Sciatic nerve (tissue), 2 donors: ENCODE data around the gene RAB6A. TPM values are rescaled to one million over a fixed set of nuclear protein-coding genes. Genes with fewer than 3 reads are reported as not detected.
"Not testable (repeated sequence)": the region's sequence is repeated elsewhere in the genome, so short reads cannot be mapped to it uniquely, and the experiment has no call there.

ENCODE experiments used
- ATAC-seq: fragments of 200-7000 bp; cut with Tn5 transposase; one replicate; pipeline ENCODE4 v1.9.1; 2020; ENCODE audit warnings: mild to moderate bottlenecking, moderate library complexity
- DNase-seq: peaks from one replicate; pipeline ENCODE4 v3.0.0-alpha.2; 2020; ENCODE audit warnings: low spot score
- intact Hi-C: fragments of 100-400 bp; cut with DNase I; formaldehyde crosslinking; loops from one replicate; pipeline ENCODE4 v1.14.2; 2022
- total RNA-seq: library from RNA; stranded (reverse); fragmentation: NEBNext Ultra II Directional; extraction: Animal tissue kit (Norgen Biotek cat#: 25700); gene quantifications from one replicate; pipeline ENCODE4 v1.2.1, GENCODE V29; 2021
- donor health status: DM: no; HTN: no; CAD: no.
- donor health status: DM: no; HTN: no; CAD: no.

Gene RAB6A
- total RNA-seq, result 157 TPM

DNA sequence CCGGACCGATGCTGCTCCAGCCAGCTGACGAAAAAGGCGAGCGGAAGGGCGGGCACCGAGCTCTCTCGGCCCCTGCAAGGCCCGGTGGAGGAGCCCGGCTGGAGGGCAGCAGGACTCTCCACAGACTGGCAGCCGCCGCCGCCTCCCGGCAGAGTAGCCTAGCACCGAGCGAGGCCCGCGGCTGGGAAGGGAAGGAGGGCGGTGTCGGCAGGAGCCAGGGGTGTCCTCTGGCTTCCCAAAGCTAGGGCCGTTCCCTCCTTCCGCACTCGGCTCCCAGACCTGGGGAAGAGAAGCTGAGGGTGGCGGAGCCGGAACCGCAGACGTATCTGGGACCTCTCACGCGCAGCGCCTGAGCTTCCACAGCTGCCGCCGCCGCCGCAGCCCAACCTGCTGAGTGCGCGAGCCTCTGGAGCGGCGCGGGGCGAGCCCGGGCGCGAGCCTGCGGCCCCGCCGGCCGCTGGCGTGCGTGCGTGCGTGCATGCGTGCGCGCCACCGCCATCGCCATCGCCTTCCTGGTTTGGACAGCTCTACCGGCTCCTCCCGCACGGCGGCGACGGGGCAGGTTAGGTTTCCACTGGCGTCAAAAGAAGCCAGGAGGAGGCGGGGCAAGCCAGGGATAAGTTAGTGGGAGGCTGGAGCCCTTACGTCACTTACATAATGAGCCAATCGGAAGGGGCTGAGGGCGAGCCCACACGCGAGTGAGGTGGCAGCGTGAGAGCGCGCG lies at the start of gene RAB6A:
Gene RAB6A, minus strand, starts transcription at position 396 of the 724 bp plus-strand sequence. CDS start 439 bp downstream, outside the sequence.
- intact Hi-C loops, result loop anchor here (5.0 kb wide), 1 partner anchor 966 kb away; no protein-coding TSS in a partner anchor
- peak; percentile 98 for ATAC-seq
- peak; percentile 100 for DNase-seq

- intact Hi-C loops, result no loop called here
- DNase-seq (no peak), ATAC-seq (no peak)
Measured at GRCh38 chr11:73810637-73811036, 49.8 kb upstream of the RAB6A start.

DNA sequence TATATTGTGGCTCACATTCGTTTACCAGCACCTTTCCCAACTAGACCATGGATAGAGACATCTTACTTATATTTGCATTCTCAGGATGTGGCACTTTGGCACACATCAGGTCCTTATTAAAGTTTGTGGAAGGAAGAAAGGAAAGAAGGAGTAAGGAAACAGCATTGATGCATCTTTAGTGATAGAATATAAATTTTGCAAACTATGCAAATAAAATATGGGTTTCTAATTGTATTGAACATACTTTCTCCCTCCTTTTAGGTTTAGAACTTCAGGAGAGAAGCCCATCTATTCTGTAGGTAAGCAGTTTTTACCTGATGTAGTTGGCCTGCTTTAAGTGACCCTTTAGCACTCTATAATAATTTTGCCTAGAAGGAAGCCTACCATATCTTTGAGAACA lies 47.2 kb upstream of the RAB6A start:
- ATAC-seq, result no peak

GRCh38 chr11:73804712-73805111 lies 43.8 kb upstream of the RAB6A start:
- intact Hi-C loops, result no loop called here
- ATAC-seq (no peak), DNase-seq (no peak)

More for the DNA sequence above, 47.2 kb upstream of the RAB6A start:
- intact Hi-C loops, result no loop called here
- DNase-seq, result no peak

GRCh38 chr11:73801136-73801535 lies 40.3 kb upstream of the RAB6A start:
- intact Hi-C loops, result no loop called here
- DNase-seq (no peak), ATAC-seq (no peak)

DNA sequence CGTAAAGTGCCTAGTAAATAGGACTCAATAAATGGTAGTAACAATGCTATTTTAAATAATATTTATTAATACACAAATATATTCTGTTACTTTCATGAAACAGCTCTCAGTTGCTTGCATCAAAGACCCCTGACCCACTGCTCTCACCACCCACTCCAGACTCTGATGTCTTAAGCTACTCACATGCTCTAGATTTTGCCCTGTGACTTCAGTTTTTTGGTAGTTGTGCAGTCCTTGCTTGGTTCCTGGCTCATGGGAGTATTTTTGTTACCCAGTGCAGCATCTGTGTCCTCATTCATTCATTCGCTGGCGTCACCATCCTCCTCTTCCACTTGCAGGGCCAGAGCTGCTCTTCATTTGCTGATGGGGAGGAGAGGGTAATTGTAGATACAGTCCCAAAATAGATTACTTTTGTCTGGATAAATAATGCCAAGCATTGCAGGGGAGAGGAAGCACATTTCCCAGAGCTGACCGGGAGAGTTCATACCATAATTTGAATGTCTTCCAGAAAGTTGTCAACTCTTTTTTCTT lies 39.5 kb upstream of the RAB6A start:
- DNase-seq, result no peak

DNA sequence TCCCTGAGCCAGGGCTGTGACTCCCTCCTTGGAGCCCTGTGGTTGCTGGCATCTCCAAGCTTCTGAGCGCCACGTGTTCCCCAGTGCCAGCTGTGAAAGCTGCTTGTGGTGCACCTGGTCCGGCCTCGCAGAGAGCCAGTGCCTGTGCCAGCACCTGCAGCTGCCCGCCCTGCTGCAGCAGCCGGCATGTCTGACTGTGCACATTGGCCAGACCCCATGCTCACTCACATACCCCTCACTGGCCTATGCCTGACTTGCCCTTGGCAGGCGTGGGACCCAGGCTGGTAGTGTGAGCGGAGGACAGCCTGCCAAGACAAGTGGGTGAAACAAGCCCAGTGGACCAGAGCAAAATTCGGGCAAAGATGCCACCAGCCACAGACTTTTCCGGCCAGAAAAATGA lies 36.6 kb upstream of the RAB6A start:
- ATAC-seq, result peak; percentile 17
- DNase-seq, result no peak

More for the DNA sequence above, 39.5 kb upstream of the RAB6A start:
- intact Hi-C loops, result no loop called here
- no peak for ATAC-seq

DNA sequence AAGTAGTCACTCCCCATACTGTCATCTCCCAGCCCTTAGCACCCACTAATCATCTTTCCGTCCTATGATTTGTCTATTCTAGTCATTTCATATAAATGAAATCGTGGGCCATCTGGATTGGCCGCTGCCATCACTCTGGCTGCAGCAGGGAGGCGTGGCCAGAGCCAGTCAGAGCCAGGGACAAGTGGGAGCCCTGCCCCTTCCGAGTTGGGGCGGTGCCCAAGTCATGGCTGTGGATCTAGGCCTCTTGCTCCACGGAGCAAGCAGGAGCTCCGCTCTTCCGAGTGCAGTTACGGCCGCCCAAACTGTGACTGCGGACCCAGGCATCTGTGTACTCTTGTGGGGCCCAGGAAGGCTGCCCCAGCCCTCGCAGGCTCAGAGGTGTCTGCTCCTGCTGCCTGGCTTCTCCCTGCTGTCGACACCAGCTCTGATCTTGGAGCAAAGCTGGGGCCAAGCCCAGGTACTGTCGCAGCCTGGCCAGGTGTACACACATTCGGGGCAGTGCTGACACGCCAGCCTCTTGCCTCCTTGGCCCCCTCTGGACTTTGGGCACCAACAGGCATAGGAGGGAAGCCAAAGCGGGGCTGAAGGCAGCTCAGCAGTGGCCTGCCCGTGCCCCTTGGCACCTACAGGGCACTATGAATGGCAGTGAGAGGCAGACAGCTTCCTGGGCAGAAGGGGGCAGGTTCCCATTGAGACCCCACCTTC lies 35.2 kb upstream of the RAB6A start:
- DNase-seq (no peak), ATAC-seq (no peak)
- intact Hi-C loops, result no loop called here

More for the DNA sequence above, 36.6 kb upstream of the RAB6A start:
- intact Hi-C loops, result no loop called here

DNA sequence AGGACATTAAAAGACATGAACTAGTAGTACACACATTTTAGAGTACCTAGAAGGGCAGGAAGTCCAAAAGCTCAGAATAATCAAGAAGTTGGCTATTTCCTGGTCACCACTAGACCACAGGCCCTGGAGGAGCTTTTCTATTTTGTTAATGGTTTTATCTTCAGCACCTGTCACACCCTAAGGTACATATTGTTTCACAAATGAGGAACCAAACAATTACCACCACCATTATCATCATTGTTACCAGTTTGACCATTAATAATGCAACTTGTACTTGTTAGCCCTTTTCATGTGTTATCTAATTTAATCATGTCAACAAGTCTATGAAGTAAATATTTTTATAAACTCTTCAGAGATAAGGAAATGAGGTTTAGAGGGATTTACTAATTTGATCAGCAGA lies 31.7 kb upstream of the RAB6A start:
- intact Hi-C loops, result no loop called here
- DNase-seq (no peak), ATAC-seq (no peak)

- intact Hi-C loops, result no loop called here
- DNase-seq (no peak), ATAC-seq (no peak)
Measured at GRCh38 chr11:73789279-73789670, 28.4 kb upstream of the RAB6A start.

- peak; percentile 99 for ATAC-seq
- intact Hi-C loops, result no loop called here
- peak; percentile 93 for DNase-seq
Measured at GRCh38 chr11:73787643-73788558, 27.0 kb upstream of the RAB6A start, which contains the start of gene MRPL48. MRPL48 (plus strand) TSS chr11:73787874; CDS start chr11:73787972, 98 bp downstream.

DNA sequence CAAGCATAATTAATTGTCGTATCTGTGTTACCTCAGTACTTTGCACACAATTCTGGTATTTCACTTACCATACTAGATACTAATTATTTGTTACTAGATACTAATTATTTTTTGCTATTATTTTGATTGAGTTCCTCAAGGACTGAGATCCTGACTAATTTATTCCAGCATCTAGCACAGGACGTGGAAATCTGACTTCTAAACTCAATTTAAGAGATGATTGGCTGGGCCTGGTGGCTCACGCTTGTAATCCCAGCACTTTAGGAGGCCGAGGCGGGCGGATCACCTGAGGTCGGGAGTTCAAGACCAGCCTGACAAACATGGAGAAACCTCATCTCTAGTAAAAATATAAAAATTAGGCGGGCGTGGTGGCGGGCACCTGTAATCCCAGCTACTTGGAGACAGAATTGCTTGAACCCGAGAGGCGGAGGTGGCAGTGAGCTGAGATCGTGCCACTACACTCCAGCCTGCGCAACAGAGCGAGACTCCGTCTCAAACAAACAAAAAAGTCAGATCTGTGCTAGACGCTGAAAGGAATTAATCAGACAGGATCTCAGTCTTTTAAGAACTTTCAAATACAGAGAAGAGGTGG lies 26.3 kb upstream of the RAB6A start:
- ATAC-seq, result no peak
- DNase-seq, result no peak
- intact Hi-C loops, result no loop called here

DNA sequence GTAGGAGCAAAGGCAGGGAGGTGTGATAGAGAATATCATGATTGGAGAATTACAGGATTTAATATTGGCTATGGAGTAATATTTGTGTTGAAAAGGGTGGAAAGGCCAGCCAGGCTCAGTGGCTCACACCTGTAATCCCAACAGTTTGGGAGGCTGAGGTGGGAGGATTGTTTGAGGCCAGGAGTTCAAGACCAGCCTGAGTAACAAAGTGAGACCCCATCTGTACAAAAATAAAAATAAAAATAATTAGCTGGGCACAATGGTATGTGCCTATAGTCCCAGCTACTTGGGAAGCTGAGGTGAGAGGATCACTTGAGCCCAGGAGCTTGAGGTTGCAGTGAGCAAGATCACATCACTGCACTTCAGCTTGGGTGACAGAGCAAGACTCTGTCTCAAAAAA lies 24.6 kb upstream of the RAB6A start:
- ATAC-seq, intact Hi-C loops: not testable (repeated sequence)

GRCh38 chr11:73784734-73785133 lies 23.9 kb upstream of the RAB6A start:
- no peak for ATAC-seq
- DNase-seq, result no peak
- intact Hi-C loops, result no loop called here

More for the DNA sequence above, 24.6 kb upstream of the RAB6A start:
- DNase-seq, result not testable (repeated sequence)

- ATAC-seq (no peak), DNase-seq (no peak)
- intact Hi-C loops, result no loop called here
Measured at GRCh38 chr11:73784080-73784634, 23.3 kb upstream of the RAB6A start.

- intact Hi-C loops, result no loop called here
- DNase-seq, result no peak
- no peak for ATAC-seq
Measured at GRCh38 chr11:73783483-73784020, 22.7 kb upstream of the RAB6A start.

DNA sequence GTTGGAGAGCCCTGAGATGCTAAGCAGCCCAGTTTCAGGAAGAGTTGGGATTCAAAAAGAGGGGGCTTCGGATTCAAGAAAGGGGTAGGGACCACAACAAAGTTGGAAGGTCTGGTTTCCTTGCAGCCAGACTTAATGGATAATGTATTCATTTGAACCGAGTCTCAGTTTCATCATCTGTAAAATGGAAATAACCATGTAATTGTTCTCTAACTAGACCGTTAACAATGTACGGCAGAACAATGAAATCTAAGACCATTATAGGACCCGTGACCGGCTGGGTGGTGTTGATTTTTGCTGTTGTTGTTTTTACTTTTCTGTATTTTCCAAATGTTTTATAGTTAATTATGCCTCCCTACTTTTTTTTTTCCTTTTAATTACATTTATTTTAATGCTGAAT lies 20.4 kb upstream of the RAB6A start:
- no peak for ATAC-seq
- no peak for DNase-seq
- intact Hi-C loops, result no loop called here
